K562 (cell line): ENCODE data around the gene USP19. TPM values are rescaled to one million over a fixed set of nuclear protein-coding genes. Genes with fewer than 3 reads are reported as not detected.
A peak's percentile ranks its signal among the peaks of the same experiment; 100 is the strongest.

Experiments used
- ATAC-seq: fragments of 200-7000 bp; cut with Tn5 transposase; 3 replicates; pipeline ENCODE4 v1.9.1; 2020; ENCODE audit warnings: moderate library complexity
- BruUV-seq: library from RNA; stranded (reverse); fragments of 400-500 nt; replicated peaks from 2 replicates; lab custom pipeline; 2021; lab: Mats Ljungman, UMichigan
- CTCF ChIA-PET: fragments of 300-600 bp; formaldehyde crosslinking; extraction: SDS; loops from one replicate; lab custom pipeline; 2021; ENCODE audit warnings: low intra/inter-chr PET ratio; lab: Yijun Ruan, JAX
- POLR2A ChIA-PET: fragments of 300-600, 350-650 bp; sonication (Branson Sonifier 250); formaldehyde crosslinking; extraction: SDS; loops from one replicate; lab custom pipeline; 2021; ENCODE audit warnings: antibody characterized with exemption, inconsistent platforms; lab: Yijun Ruan, JAX
- DNase-seq, 4 experiments: peaks; one replicate each; pipeline versions ENCODE4 v3.0.0 to v3.0.0-alpha.2; 2011 to 2018; ENCODE audit warnings: low spot score in 3 of 4, mixed read lengths in 3 of 4; ENCODE audit errors: extremely low read depth in 1 of 4
- FAIRE-seq: peaks from 2 replicates; lab custom pipeline; 2011; peaks lifted over from hg19 to GRCh38; lab: Jason Lieb, UNC
- H2AFZ ChIP-seq: 2 replicates; pipeline ENCODE4 v1.6.0; 2011; ENCODE audit warnings: low read depth, low read length, control low read depth, inconsistent platforms
- H3K27ac ChIP-seq: fragments of 200-600 bp; 3 replicates; pipeline ENCODE4 v1.8.0; 2011; ENCODE audit warnings: low read depth, mild to moderate bottlenecking, control low read depth, inconsistent platforms, low read length, moderate library complexity, mixed read lengths; ENCODE audit errors: extremely low read depth
- H3K27me3 ChIP-seq, 2 experiments: fragments of 300-600 bp in 1 of 2; 2 replicates in 1 of 2; 3 replicates in 1 of 2; pipeline versions ENCODE4 v1.6.0 to v1.8.0; 2011; ENCODE audit warnings: inconsistent platforms in 2 of 2, low read length in 2 of 2, mild to moderate bottlenecking in 1 of 2, mixed read lengths in 1 of 2, moderate library complexity in 1 of 2; ENCODE audit not compliant: control insufficient read depth in 2 of 2, insufficient read depth in 2 of 2
- H3K36me3 ChIP-seq: fragments of 300-600 bp; 3 replicates; pipeline ENCODE4 v1.8.0; 2011; ENCODE audit warnings: mild to moderate bottlenecking, low read length, inconsistent platforms; ENCODE audit not compliant: control insufficient read depth, insufficient read depth
- H3K4me1 ChIP-seq, 2 experiments: fragments of 200-600 bp in 1 of 2; replicated peaks in 1 of 2; 2 replicates in 1 of 2; 3 replicates in 1 of 2; pipeline versions ENCODE4 v1.5.1 to v1.8.0; 2011; ENCODE audit warnings: inconsistent platforms in 2 of 2, low read length in 2 of 2, mild to moderate bottlenecking in 1 of 2, mixed read lengths in 1 of 2, moderate library complexity in 1 of 2; ENCODE audit not compliant: control insufficient read depth in 2 of 2, insufficient read depth in 2 of 2
- H3K4me2 ChIP-seq: 2 replicates; pipeline ENCODE4 v1.6.1; 2011; ENCODE audit warnings: low read length, control low read depth, inconsistent platforms, mixed read lengths; ENCODE audit not compliant: insufficient read depth
- H3K4me3 ChIP-seq: fragments of 200-600 bp; sonication (generic), shearing (Covaris generic); 2 replicates; pipeline ENCODE4 v1.5.1; 2016; ENCODE audit warnings: control low read depth, inconsistent platforms
- H3K79me2 ChIP-seq: fragments of 200-600 bp; 3 replicates; pipeline ENCODE4 v1.8.0; 2011; ENCODE audit warnings: low read length, inconsistent platforms; ENCODE audit not compliant: control insufficient read depth, insufficient read depth
- H3K9ac ChIP-seq, 2 experiments: 2 replicates each; pipeline versions ENCODE4 v1.6.0 to v1.6.1; 2011; ENCODE audit warnings: low read depth in 2 of 2, low read length in 2 of 2, control low read depth in 1 of 2, inconsistent platforms in 1 of 2, mild to moderate bottlenecking in 1 of 2, mixed read lengths in 1 of 2; ENCODE audit not compliant: insufficient read depth in 1 of 2
- H3K9me1 ChIP-seq: one replicate; pipeline ENCODE4 v1.6.0; 2011; ENCODE audit warnings: inconsistent platforms, mild to moderate bottlenecking, low read length, moderate library complexity; ENCODE audit not compliant: control insufficient read depth, insufficient read depth
- H3K9me3 ChIP-seq: replicated peaks from 2 replicates; pipeline ENCODE4 v1.5.1; 2011; ENCODE audit warnings: low read depth, low read length, inconsistent platforms; ENCODE audit not compliant: control insufficient read depth, insufficient read depth
- H4K20me1 ChIP-seq: replicated peaks from 2 replicates; pipeline ENCODE4 v1.6.1; 2011; ENCODE audit warnings: low read length, inconsistent platforms, mixed read lengths; ENCODE audit not compliant: control insufficient read depth, insufficient read depth
- ARHGAP35 ChIP-seq: fragments of 450-650 bp; IDR thresholded peaks from 2 replicates; pipeline ENCODE4 v1.6.1; 2018; ENCODE audit not compliant: partially characterized antibody
- ARID1B ChIP-seq: fragments of 450-650 bp; IDR thresholded peaks from 2 replicates; pipeline ENCODE4 v1.6.1; 2016; ENCODE audit warnings: antibody characterized with exemption, mild to moderate bottlenecking, inconsistent platforms
- ATF1 ChIP-seq, 2 experiments: fragments of 450-650 bp in 1 of 2; IDR thresholded peaks; 2 replicates each; pipeline ENCODE4 v1.6.1; 2016; ENCODE audit warnings: missing compliant biosample characterization in 1 of 2, missing genetic modification characterization in 1 of 2
- ATF3 ChIP-seq, 2 experiments: fragments of 450-650 bp in 1 of 2; sonication (generic) in 1 of 2; formaldehyde crosslinking in 1 of 2; IDR thresholded peaks in 1 of 2; conservative IDR thresholded peaks in 1 of 2; 2 replicates each; pipeline versions ENCODE4 v1.6.1 to v1.8.1; 2016 to 2023; ENCODE audit warnings: mild to moderate bottlenecking in 2 of 2, moderate library complexity in 2 of 2, inconsistent platforms in 1 of 2, missing genetic modification reagents in 1 of 2
- BRF2 ChIP-seq: IDR thresholded peaks from 3 replicates; pipeline ENCODE4 v1.6.1; 2011; ENCODE audit warnings: borderline replicate concordance, mild to moderate bottlenecking; ENCODE audit not compliant: insufficient read length, insufficient read depth
- ESRRA ChIP-seq: fragments of 450-650 bp; IDR thresholded peaks from 2 replicates; pipeline ENCODE4 v1.6.1; 2014; ENCODE audit warnings: low read depth, mild to moderate bottlenecking, moderate library complexity, borderline replicate concordance
- FOXA3 ChIP-seq, 2 experiments: fragments of 450-650 bp in 1 of 2; sonication (generic) in 1 of 2; formaldehyde crosslinking; IDR thresholded peaks in 1 of 2; conservative IDR thresholded peaks in 1 of 2; 2 replicates each; pipeline versions ENCODE4 v1.4.0 to v1.8.0; 2020 to 2022; ENCODE audit warnings: mild to moderate bottlenecking in 2 of 2, missing genetic modification reagents in 1 of 2
- MTA1 ChIP-seq: fragments of 450-650 bp; IDR thresholded peaks from 2 replicates; pipeline ENCODE4 v1.6.1; 2017; ENCODE audit warnings: borderline replicate concordance
- PML ChIP-seq: IDR thresholded peaks from 2 replicates; pipeline ENCODE4 v1.6.1; 2012; ENCODE audit warnings: low read length, inconsistent platforms
- XRCC4 ChIP-seq: IDR thresholded peaks from one replicate; pipeline ENCODE4 v1.6.1; 2011; ENCODE audit not compliant: insufficient read depth, insufficient read length; ENCODE audit errors: extremely low read depth
- ZBTB7A ChIP-seq: IDR thresholded peaks from 2 replicates; pipeline ENCODE4 v1.6.1; 2011; ENCODE audit warnings: low read depth, mild to moderate bottlenecking, low read length, moderate library complexity, borderline replicate concordance; ENCODE audit not compliant: control insufficient read depth
- ZNF511 ChIP-seq: sonication (generic); formaldehyde crosslinking; IDR thresholded peaks from 2 replicates; pipeline ENCODE4 v1.8.0; 2022; ENCODE audit warnings: mild to moderate bottlenecking, missing genetic modification reagents
- ZNF766 ChIP-seq: fragments of 200-800 bp; sonication (Bioruptor generic); conservative IDR thresholded peaks from 2 replicates; pipeline ENCODE4 v1.6.1; 2016; ENCODE audit warnings: missing genetic modification characterization, missing compliant biosample characterization
- WGBS: fragments of 100-300 bp; shearing (Covaris generic); methylation state at CpG from one replicate; pipeline ENCODE4 v1.1.6; 2016; ENCODE audit warnings: low coverage, mixed read lengths; ENCODE audit not compliant: insufficient coverage; ENCODE audit errors: missing lambda C conversion rate; 5-methylcytosine and 5-hydroxymethylcytosine counted together
- in situ Hi-C: fragments of 300-500 bp; cut with MboI; formaldehyde crosslinking; loops from 4 replicates; pipeline ENCODE4 v1.15.0; 2018; ENCODE audit warnings: inconsistent platforms, mixed read lengths
- intact Hi-C: fragments of 100-400 bp; cut with micrococcal nuclease; formaldehyde crosslinking; loops from 2 replicates; pipeline ENCODE4 v1.14.2; 2022
- polyA plus RNA-seq, 8 experiments: library from polyadenylated mRNA; depleted of rRNA in 4 of 8; stranded (reverse) in 5 of 8; unstranded in 3 of 8; fragments of >200 nt; fragmentation: Nextera tagmentation in 2 of 8; fragmentation: Illumina TruSeq in 1 of 8; extraction: Ambion mirVana in 2 of 8; extraction: Trizol in 1 of 8; gene quantifications; 2 replicates each; pipeline versions ENCODE4 v1.2.1 to v1.2.3, GENCODE V29; 2011 to 2014; ENCODE audit warnings: inconsistent platforms in 1 of 8, missing spikeins in 1 of 8
- total RNA-seq, 7 experiments: library from RNA; depleted of rRNA in 6 of 7; stranded (reverse); fragments of >200 nt in 6 of 7; fragmentation: Illumina TruSeq in 2 of 7; extraction: Trizol in 2 of 7; gene quantifications; 2 replicates each; pipeline versions ENCODE4 v1.2.1 to v1.2.3, GENCODE V29; 2011 to 2021; ENCODE audit warnings: low replicate concordance in 1 of 7
- TF ChIP-seq, protein P1 (sequence below): fragments of 250-450 bp; sonication (Bioruptor Pico); IDR thresholded peaks from 2 replicates; pipeline ENCODE4 v1.5.0; 2020; ENCODE audit warnings: mild to moderate bottlenecking

Gene USP19
- total and polyA plus RNA-seq, 9 of the 15 experiments (the other 6 are each of a cell fraction or from before 2014, with no cell fraction given) = 0.24 to 65.9 (median 36.9) TPM

- WGBS = under 1% methylated on average over 15 of the region's 86 CpGs
- peak overlapping the region; percentile 98; the same call in 1 of the 2 replicates for H2AFZ ChIP-seq
- TF ChIP-seq MTA1 = peak; percentile 47; the same call in 1 of the 2 replicates
- TF ChIP-seq XRCC4 = no peak
- TF ChIP-seq ATF1 (CRISPR knock-in tag; IDR thresholded peaks at IDR 0.05) = no peak
- peak; percentile 79 for TF ChIP-seq ATF1 (tag; IDR thresholded peaks at IDR 0.05)
- TF ChIP-seq ZNF511 (CRISPR knock-in tag) = 0 out of 2 replicates have a peak, but pooled peaks have one; percentile 32
- peak; percentile 81 for TF ChIP-seq ZNF766
- TF ChIP-seq FOXA3 (CRISPR knock-in tag; conservative IDR thresholded peaks at IDR 0.05 in 1 of 2, IDR thresholded peaks at IDR 0.05 in 1 of 2) = no peak
- TF ChIP-seq, protein P1, sequence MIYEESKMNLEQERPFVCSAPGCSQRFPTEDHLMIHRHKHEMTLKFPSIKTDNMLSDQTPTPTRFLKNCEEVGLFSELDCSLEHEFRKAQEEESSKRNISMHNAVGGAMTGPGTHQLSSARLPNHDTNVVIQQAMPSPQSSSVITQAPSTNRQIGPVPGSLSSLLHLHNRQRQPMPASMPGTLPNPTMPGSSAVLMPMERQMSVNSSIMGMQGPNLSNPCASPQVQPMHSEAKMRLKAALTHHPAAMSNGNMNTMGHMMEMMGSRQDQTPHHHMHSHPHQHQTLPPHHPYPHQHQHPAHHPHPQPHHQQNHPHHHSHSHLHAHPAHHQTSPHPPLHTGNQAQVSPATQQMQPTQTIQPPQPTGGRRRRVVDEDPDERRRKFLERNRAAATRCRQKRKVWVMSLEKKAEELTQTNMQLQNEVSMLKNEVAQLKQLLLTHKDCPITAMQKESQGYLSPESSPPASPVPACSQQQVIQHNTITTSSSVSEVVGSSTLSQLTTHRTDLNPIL (CRISPR knock-in tag) = no peak
- TF ChIP-seq ZBTB7A = peak; percentile 91; the same call in 1 of the 2 replicates
- TF ChIP-seq PML = 0 out of 2 replicates have a peak, but pooled peaks have one; percentile 14
- no peak for TF ChIP-seq BRF2
- TF ChIP-seq ESRRA = 0 out of 2 replicates have a peak, but pooled peaks have one; percentile 38
- TF ChIP-seq ATF3 (IDR thresholded peaks at IDR 0.05) = no peak
- TF ChIP-seq ATF3 (CRISPR knock-in tag; conservative IDR thresholded peaks at IDR 0.05) = 0 out of 2 replicates have a peak, but pooled peaks have one; percentile 17
- no peak for TF ChIP-seq ARHGAP35
- no peak for TF ChIP-seq ARID1B
Observed at GRCh38 chr3:49092938-49093852, 27.4 kb downstream of the USP19 start.

More at GRCh38 chr3:49092938-49093852, 27.4 kb downstream of the USP19 start:
- Histone ChIP-seq H3K27me3 (no peaks in the 10 kb centered on the region), H3K27ac (peak overlapping the region; percentile 97), H3K4me3 (peak overlapping the region; percentile 62), H3K4me2 (peak overlapping the region; percentile 91), H3K79me2 (peaks cover 51% of the 10 kb centered on the region), H3K9me1 (no peaks in the 10 kb centered on the region), H3K9me3 (no peaks in the 10 kb centered on the region), H3K9ac (peak overlapping the region; percentile 87 to 99), H3K4me1 (peaks cover 11 to 22% of the 10 kb centered on the region in 2 experiments; a peak in 4 of 5 replicates), H4K20me1 (peaks cover 16% of the 10 kb centered on the region), H3K36me3 (peaks cover 44% of the 10 kb centered on the region)
- CTCF ChIA-PET = no interaction called here
- ATAC-seq (peak; percentile 42), FAIRE-seq (no peak), DNase-seq (peak; percentile 71 to 88 (median 72))
- POLR2A ChIA-PET = interaction anchor here (0.6 to 2.7 kb wide), 26 partner anchors 8 to 905 kb away, joined by 3 to 31 read pairs (median 4); partner anchors contain the start of genes DALRD3, NDUFAF3, QARS1 and USP4
- intact Hi-C loops = no loop called here
- BruUV-seq = TSS peak; percentile 58
- in situ Hi-C loops = no loop called here
